GM23338 (cell line): Measurements from ENCODE around the gene SLC2A13. TPM values are rescaled to one million over a fixed set of nuclear protein-coding genes. Genes with fewer than 3 reads are reported as not detected.

Experiments
- ATAC-seq: fragments of 200-7000 bp; cut with Tn5 transposase; 3 replicates; pipeline ENCODE4 v1.9.1; 2020
- DNase-seq: peaks from one replicate; pipeline ENCODE4 v3.0.0-alpha.2; 2015; ENCODE audit warnings: low spot score
- H2AFZ ChIP-seq: fragments of 200-600 bp; sonication (generic); 2 replicates; pipeline ENCODE4 v1.8.0; 2016; ENCODE audit warnings: antibody characterized with exemption, mild to moderate bottlenecking, moderate library complexity
- H3F3A ChIP-seq: fragments of 200-600 bp; sonication (generic); replicated peaks from 2 replicates; pipeline ENCODE4 v1.8.0; 2017; ENCODE audit warnings: antibody characterized with exemption, mixed run types, low read depth
- H3K27ac ChIP-seq: fragments of 200-600 bp; sonication (generic); 2 replicates; pipeline ENCODE4 v1.6.1; 2016; ENCODE audit warnings: low read depth
- H3K27me3 ChIP-seq: fragments of 200-600 bp; sonication (generic); 2 replicates; pipeline ENCODE4 v1.8.0; 2016; ENCODE audit warnings: mild to moderate bottlenecking, mixed run types, moderate library complexity; ENCODE audit not compliant: insufficient read depth
- H3K36me3 ChIP-seq: fragments of 200-600 bp; sonication (generic); 2 replicates; pipeline ENCODE4 v1.8.0; 2016; ENCODE audit warnings: mild to moderate bottlenecking; ENCODE audit not compliant: insufficient read depth
- H3K4me1 ChIP-seq: fragments of 200-600 bp; sonication (generic); 2 replicates; pipeline ENCODE4 v1.8.0; 2016; ENCODE audit warnings: mild to moderate bottlenecking, moderate library complexity; ENCODE audit not compliant: insufficient read depth
- H3K4me2 ChIP-seq: fragments of 200-600 bp; sonication (generic); 2 replicates; pipeline ENCODE4 v1.7.1; 2017; ENCODE audit warnings: mixed run types
- H3K4me3 ChIP-seq: fragments of 200-600 bp; sonication (generic); 2 replicates; pipeline ENCODE4 v1.6.1; 2016; ENCODE audit warnings: mixed run types
- H3K79me2 ChIP-seq: fragments of 200-600 bp; sonication (generic); replicated peaks from 2 replicates; pipeline ENCODE4 v1.8.0; 2017; ENCODE audit warnings: mild to moderate bottlenecking; ENCODE audit not compliant: insufficient read depth
- H3K9me2 ChIP-seq: fragments of 200-600 bp; sonication (generic); 2 replicates; pipeline ENCODE4 v1.8.0; 2017; ENCODE audit not compliant: insufficient read depth
- H4K20me1 ChIP-seq: fragments of 200-600 bp; sonication (generic); replicated peaks from 2 replicates; pipeline ENCODE4 v1.8.0; 2017; ENCODE audit warnings: mild to moderate bottlenecking; ENCODE audit not compliant: insufficient read depth
- H3K27ac Mint-ChIP-seq: 2 replicates; pipeline ENCODE4 v1.8.0; 2020; ENCODE audit warnings: inconsistent platforms, mild to moderate bottlenecking, moderate library complexity, mixed read lengths
- H3K27me3 Mint-ChIP-seq: 3 replicates; pipeline ENCODE4 v1.8.0; 2022; ENCODE audit warnings: low read depth, mild to moderate bottlenecking, moderate library complexity, mixed read lengths, inconsistent platforms; ENCODE audit not compliant: insufficient read depth, poor library complexity
- H3K36me3 Mint-ChIP-seq: 3 replicates; pipeline ENCODE4 v1.8.0; 2021; ENCODE audit warnings: low read depth, mild to moderate bottlenecking, inconsistent platforms, moderate library complexity, mixed read lengths
- H3K4me1 Mint-ChIP-seq: 3 replicates; pipeline ENCODE4 v1.8.0; 2020; ENCODE audit warnings: mild to moderate bottlenecking, inconsistent platforms, mixed read lengths
- H3K4me3 Mint-ChIP-seq: 3 replicates; pipeline ENCODE4 v1.8.0; 2021; ENCODE audit warnings: moderate library complexity, mild to moderate bottlenecking, inconsistent platforms, mixed read lengths
- H3K9me3 Mint-ChIP-seq: 3 replicates; pipeline ENCODE4 v1.8.0; 2020; ENCODE audit warnings: moderate library complexity, mild to moderate bottlenecking, inconsistent platforms, mixed read lengths
- EZH2 ChIP-seq: fragments of 200-600 bp; sonication (generic); IDR thresholded peaks from one replicate; pipeline ENCODE4 v1.8.0; 2017; ENCODE audit warnings: antibody characterized with exemption, mild to moderate bottlenecking, low read depth; ENCODE audit not compliant: unreplicated experiment
- EZH2phosphoT487 ChIP-seq: fragments of 200-600 bp; sonication (generic); IDR thresholded peaks from one replicate; pipeline ENCODE4 v1.8.1; 2018; ENCODE audit warnings: antibody characterized with exemption; ENCODE audit not compliant: unreplicated experiment
- JUNB ChIP-seq: IDR thresholded peaks from one replicate; pipeline ENCODE4 v1.6.1; 2016; ENCODE audit warnings: antibody characterized with exemption; ENCODE audit not compliant: unreplicated experiment
- POLR2AphosphoS5 ChIP-seq: IDR thresholded peaks from 2 replicates; pipeline ENCODE4 v1.6.1; 2016; ENCODE audit warnings: antibody characterized with exemption, low read depth
- ZNF114 ChIP-seq: fragments of 250-450 bp; sonication (Bioruptor Pico); IDR thresholded peaks from 2 replicates; pipeline ENCODE4 v1.5.0; 2020; ENCODE audit warnings: mild to moderate bottlenecking, moderate library complexity
- ZNF331 ChIP-seq: fragments of 250-450 bp; sonication (Bioruptor Pico); IDR thresholded peaks from 2 replicates; pipeline ENCODE4 v1.5.0; 2020; ENCODE audit warnings: low read depth, mild to moderate bottlenecking, moderate library complexity
- polyA plus RNA-seq: library from polyadenylated mRNA; unstranded; fragments of >200 nt; fragmentation: Nextera tagmentation; extraction: Ambion mirVana; gene quantifications from 2 replicates; pipeline ENCODE4 v1.2.1, GENCODE V29; 2016
- total RNA-seq: library from RNA; depleted of rRNA; stranded (reverse); fragments of >200 nt; shearing (Covaris generic); gene quantifications from 2 replicates; pipeline ENCODE4 v1.2.3, GENCODE V29; 2014
- TF ChIP-seq, protein P1 (sequence below): IDR thresholded peaks from one replicate; pipeline ENCODE4 v1.6.1; 2018; ENCODE audit warnings: antibody characterized with exemption; ENCODE audit not compliant: unreplicated experiment
- TF ChIP-seq, protein P2 (sequence below): IDR thresholded peaks from 2 replicates; pipeline ENCODE4 v1.6.1; 2016; ENCODE audit warnings: antibody characterized with exemption
- TF ChIP-seq, protein P3 (sequence below), 2 experiments: fragments of 200-600 bp in 1 of 2; sonication (generic) in 1 of 2; conservative IDR thresholded peaks; 2 replicates each; pipeline versions ENCODE4 v1.5.1 to v1.6.1; 2016 to 2017; ENCODE audit warnings: antibody characterized with exemption in 2 of 2, low read depth in 2 of 2, mild to moderate bottlenecking in 2 of 2, moderate library complexity in 1 of 2
- TF ChIP-seq, protein P4 (sequence below): fragments of 250-450 bp; sonication (Bioruptor Pico); IDR thresholded peaks from 2 replicates; pipeline ENCODE4 v1.5.0; 2020; ENCODE audit warnings: mild to moderate bottlenecking, moderate library complexity

Gene SLC2A13
- total and polyA plus RNA-seq, 2 experiments from 2014 or later, result 6.8 to 22.7 TPM

DNA sequence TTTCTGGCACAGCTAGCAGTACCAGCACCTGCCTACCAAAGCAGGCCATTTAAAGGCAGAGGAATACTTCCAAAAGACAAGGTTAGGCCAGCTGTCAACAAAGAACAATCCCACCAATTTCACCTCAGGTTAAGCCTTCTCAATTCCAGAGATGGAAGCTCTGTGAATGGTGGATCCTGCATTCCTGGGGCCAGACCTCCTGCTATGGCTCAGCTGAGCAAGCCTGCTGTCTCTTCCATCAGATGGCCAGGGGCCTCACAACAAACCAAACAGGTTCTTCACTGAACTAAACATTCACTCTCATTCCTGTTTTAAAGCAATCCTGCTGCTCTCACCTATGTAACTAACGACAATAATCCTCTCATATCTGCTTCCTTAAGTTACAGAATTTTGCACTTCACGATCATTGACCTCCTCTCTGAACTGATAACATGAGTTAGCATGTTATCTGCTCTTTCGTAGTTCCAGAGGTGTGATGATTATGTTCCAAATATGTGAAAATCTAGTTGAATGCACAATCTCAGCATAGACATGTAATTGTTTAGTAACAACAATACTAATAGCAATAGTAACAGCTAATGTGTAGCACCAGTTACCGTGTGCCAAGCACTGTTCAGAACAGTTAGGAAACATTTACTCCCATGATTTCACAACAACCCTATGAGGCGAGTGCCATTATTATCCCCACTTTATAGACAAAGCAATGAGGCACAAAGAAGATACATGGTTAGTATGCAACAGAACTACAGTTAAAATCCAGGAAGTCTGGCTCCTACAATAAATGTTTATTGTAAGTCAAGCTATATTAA is 73.2 kb downstream of the SLC2A13 start:
- TF ChIP-seq EZH2phosphoT487, result no peak
- TF ChIP-seq JUNB, result no peak
- TF ChIP-seq, protein P1, sequence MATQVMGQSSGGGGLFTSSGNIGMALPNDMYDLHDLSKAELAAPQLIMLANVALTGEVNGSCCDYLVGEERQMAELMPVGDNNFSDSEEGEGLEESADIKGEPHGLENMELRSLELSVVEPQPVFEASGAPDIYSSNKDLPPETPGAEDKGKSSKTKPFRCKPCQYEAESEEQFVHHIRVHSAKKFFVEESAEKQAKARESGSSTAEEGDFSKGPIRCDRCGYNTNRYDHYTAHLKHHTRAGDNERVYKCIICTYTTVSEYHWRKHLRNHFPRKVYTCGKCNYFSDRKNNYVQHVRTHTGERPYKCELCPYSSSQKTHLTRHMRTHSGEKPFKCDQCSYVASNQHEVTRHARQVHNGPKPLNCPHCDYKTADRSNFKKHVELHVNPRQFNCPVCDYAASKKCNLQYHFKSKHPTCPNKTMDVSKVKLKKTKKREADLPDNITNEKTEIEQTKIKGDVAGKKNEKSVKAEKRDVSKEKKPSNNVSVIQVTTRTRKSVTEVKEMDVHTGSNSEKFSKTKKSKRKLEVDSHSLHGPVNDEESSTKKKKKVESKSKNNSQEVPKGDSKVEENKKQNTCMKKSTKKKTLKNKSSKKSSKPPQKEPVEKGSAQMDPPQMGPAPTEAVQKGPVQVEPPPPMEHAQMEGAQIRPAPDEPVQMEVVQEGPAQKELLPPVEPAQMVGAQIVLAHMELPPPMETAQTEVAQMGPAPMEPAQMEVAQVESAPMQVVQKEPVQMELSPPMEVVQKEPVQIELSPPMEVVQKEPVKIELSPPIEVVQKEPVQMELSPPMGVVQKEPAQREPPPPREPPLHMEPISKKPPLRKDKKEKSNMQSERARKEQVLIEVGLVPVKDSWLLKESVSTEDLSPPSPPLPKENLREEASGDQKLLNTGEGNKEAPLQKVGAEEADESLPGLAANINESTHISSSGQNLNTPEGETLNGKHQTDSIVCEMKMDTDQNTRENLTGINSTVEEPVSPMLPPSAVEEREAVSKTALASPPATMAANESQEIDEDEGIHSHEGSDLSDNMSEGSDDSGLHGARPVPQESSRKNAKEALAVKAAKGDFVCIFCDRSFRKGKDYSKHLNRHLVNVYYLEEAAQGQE, result no peak
- TF ChIP-seq POLR2AphosphoS5, result no peak
- no peak for TF ChIP-seq ZNF331 (CRISPR knock-in tag)
- TF ChIP-seq ZNF114, result 0 out of 2 replicates have a peak, but pooled peaks have one; percentile 34
- TF ChIP-seq, protein P2, sequence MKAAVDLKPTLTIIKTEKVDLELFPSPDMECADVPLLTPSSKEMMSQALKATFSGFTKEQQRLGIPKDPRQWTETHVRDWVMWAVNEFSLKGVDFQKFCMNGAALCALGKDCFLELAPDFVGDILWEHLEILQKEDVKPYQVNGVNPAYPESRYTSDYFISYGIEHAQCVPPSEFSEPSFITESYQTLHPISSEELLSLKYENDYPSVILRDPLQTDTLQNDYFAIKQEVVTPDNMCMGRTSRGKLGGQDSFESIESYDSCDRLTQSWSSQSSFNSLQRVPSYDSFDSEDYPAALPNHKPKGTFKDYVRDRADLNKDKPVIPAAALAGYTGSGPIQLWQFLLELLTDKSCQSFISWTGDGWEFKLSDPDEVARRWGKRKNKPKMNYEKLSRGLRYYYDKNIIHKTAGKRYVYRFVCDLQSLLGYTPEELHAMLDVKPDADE, result no peak
- TF ChIP-seq, protein P3, sequence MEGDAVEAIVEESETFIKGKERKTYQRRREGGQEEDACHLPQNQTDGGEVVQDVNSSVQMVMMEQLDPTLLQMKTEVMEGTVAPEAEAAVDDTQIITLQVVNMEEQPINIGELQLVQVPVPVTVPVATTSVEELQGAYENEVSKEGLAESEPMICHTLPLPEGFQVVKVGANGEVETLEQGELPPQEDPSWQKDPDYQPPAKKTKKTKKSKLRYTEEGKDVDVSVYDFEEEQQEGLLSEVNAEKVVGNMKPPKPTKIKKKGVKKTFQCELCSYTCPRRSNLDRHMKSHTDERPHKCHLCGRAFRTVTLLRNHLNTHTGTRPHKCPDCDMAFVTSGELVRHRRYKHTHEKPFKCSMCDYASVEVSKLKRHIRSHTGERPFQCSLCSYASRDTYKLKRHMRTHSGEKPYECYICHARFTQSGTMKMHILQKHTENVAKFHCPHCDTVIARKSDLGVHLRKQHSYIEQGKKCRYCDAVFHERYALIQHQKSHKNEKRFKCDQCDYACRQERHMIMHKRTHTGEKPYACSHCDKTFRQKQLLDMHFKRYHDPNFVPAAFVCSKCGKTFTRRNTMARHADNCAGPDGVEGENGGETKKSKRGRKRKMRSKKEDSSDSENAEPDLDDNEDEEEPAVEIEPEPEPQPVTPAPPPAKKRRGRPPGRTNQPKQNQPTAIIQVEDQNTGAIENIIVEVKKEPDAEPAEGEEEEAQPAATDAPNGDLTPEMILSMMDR (conservative IDR thresholded peaks at IDR 0.05; ENCODE audit: low read depth in 2 of 2), result no peak
- no peak for TF ChIP-seq EZH2
- TF ChIP-seq, protein P4, sequence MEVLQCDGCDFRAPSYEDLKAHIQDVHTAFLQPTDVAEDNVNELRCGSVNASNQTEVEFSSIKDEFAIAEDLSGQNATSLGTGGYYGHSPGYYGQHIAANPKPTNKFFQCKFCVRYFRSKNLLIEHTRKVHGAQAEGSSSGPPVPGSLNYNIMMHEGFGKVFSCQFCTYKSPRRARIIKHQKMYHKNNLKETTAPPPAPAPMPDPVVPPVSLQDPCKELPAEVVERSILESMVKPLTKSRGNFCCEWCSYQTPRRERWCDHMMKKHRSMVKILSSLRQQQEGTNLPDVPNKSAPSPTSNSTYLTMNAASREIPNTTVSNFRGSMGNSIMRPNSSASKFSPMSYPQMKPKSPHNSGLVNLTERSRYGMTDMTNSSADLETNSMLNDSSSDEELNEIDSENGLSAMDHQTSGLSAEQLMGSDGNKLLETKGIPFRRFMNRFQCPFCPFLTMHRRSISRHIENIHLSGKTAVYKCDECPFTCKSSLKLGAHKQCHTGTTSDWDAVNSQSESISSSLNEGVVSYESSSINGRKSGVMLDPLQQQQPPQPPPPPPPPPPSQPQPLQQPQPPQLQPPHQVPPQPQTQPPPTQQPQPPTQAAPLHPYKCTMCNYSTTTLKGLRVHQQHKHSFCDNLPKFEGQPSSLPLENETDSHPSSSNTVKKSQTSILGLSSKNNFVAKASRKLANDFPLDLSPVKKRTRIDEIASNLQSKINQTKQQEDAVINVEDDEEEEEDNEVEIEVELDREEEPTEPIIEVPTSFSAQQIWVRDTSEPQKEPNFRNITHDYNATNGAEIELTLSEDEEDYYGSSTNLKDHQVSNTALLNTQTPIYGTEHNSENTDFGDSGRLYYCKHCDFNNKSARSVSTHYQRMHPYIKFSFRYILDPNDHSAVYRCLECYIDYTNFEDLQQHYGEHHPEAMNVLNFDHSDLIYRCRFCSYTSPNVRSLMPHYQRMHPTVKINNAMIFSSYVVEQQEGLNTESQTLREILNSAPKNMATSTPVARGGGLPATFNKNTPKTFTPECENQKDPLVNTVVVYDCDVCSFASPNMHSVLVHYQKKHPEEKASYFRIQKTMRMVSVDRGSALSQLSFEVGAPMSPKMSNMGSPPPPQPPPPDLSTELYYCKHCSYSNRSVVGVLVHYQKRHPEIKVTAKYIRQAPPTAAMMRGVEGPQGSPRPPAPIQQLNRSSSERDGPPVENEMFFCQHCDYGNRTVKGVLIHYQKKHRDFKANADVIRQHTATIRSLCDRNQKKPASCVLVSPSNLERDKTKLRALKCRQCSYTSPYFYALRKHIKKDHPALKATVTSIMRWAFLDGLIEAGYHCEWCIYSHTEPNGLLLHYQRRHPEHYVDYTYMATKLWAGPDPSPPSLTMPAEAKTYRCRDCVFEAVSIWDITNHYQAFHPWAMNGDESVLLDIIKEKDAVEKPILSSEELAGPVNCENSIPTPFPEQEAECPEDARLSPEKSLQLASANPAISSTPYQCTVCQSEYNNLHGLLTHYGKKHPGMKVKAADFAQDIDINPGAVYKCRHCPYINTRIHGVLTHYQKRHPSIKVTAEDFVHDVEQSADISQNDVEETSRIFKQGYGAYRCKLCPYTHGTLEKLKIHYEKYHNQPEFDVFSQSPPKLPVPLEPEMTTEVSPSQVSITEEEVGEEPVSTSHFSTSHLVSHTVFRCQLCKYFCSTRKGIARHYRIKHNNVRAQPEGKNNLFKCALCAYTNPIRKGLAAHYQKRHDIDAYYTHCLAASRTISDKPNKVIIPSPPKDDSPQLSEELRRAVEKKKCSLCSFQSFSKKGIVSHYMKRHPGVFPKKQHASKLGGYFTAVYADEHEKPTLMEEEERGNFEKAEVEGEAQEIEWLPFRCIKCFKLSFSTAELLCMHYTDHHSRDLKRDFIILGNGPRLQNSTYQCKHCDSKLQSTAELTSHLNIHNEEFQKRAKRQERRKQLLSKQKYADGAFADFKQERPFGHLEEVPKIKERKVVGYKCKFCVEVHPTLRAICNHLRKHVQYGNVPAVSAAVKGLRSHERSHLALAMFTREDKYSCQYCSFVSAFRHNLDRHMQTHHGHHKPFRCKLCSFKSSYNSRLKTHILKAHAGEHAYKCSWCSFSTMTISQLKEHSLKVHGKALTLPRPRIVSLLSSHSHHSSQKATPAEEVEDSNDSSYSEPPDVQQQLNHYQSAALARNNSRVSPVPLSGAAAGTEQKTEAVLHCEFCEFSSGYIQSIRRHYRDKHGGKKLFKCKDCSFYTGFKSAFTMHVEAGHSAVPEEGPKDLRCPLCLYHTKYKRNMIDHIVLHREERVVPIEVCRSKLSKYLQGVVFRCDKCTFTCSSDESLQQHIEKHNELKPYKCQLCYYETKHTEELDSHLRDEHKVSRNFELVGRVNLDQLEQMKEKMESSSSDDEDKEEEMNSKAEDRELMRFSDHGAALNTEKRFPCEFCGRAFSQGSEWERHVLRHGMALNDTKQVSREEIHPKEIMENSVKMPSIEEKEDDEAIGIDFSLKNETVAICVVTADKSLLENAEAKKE, result peak; percentile 98
- Mint-ChIP-seq H3K4me3 (no peak overlapping the region; the same call in 2 of the 3 replicates), H3K4me1 (peaks cover 43% of the 10 kb centered on the region), H3K27me3 (no peaks in the 10 kb centered on the region), H3K9me3 (no peaks in the 10 kb centered on the region), H3K36me3 (peaks cover 4% of the 10 kb centered on the region; the same call in 2 of the 3 replicates), H3K27ac (peak overlapping the region; percentile 15; the same call in 1 of the 2 replicates)
- Histone ChIP-seq H3K4me3 (0 out of 2 replicates have a peak overlapping the region, but pooled peaks have one; percentile 19), H3K4me2 (peak overlapping the region; percentile 65), H3K4me1 (peaks cover 41% of the 10 kb centered on the region), H2AFZ (no peak overlapping the region), H3K27me3 (no peaks in the 10 kb centered on the region), H3K9me2 (no peaks in the 10 kb centered on the region), H3K27ac (peak overlapping the region; percentile 82), H4K20me1 (no peaks in the 10 kb centered on the region), H3K79me2 (0 out of 2 replicates have a peak, but pooled peaks cover 3% of the 10 kb centered on the region), H3K36me3 (no peaks in the 10 kb centered on the region), H3F3A (no peaks in the 10 kb centered on the region)
- DNase-seq (peak; percentile 85), ATAC-seq (peak; percentile 97)
